ENCODE measurements around the gene ERGIC2.

DNA sequence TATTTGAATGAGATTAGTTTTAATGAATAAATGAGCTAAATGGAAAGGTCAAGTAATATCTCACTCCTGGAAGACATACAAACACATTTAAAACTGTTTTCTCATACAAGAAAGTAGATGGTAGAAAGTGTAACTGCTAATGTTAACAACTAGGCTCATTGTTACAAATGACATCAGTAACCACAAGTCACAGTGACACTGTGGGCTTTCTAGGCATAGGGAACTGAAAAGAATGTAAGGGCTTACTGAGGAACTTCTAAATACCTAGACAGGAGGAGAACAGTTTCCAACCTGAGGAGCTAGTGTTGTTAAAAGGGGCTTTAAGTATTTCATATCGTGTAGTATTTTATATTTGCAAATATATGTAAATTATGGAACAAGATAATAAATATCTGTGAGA lies 17.5 kb upstream of the ERGIC2 start:
- TF ChIP-seq, protein P1, sequence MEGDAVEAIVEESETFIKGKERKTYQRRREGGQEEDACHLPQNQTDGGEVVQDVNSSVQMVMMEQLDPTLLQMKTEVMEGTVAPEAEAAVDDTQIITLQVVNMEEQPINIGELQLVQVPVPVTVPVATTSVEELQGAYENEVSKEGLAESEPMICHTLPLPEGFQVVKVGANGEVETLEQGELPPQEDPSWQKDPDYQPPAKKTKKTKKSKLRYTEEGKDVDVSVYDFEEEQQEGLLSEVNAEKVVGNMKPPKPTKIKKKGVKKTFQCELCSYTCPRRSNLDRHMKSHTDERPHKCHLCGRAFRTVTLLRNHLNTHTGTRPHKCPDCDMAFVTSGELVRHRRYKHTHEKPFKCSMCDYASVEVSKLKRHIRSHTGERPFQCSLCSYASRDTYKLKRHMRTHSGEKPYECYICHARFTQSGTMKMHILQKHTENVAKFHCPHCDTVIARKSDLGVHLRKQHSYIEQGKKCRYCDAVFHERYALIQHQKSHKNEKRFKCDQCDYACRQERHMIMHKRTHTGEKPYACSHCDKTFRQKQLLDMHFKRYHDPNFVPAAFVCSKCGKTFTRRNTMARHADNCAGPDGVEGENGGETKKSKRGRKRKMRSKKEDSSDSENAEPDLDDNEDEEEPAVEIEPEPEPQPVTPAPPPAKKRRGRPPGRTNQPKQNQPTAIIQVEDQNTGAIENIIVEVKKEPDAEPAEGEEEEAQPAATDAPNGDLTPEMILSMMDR (IDR thresholded peaks at IDR 0.05), result no peak
- no peak for TF ChIP-seq POLR2A (IDR thresholded peaks at IDR 0.05)
- TF ChIP-seq POLR2AphosphoS5 (IDR thresholded peaks at IDR 0.05; ENCODE audit: insufficient read depth in 1 of 2, low read depth in 1 of 2), result no peak
